K562 (cell line): ENCODE results near the gene GCH1.

ENCODE experiments used
- CREM ChIP-seq: IDR thresholded peaks from 2 replicates; pipeline ENCODE4 v1.6.1; 2014; ENCODE audit warnings: antibody characterized with exemption, low read depth
- MAFK ChIP-seq: IDR thresholded peaks from 2 replicates; pipeline ENCODE4 v1.6.1; 2011; ENCODE audit warnings: low read length, improper control_type of control experiment
- POLR2AphosphoS5 ChIP-seq: IDR thresholded peaks from 2 replicates; pipeline ENCODE4 v1.6.1; 2011; ENCODE audit warnings: mild to moderate bottlenecking, low read depth, low read length, moderate library complexity; ENCODE audit not compliant: control insufficient read depth, insufficient read depth
- RCOR1 ChIP-seq, 2 experiments: IDR thresholded peaks; 2 replicates each; pipeline ENCODE4 v1.6.1; 2012; ENCODE audit warnings: low read depth in 2 of 2, low read length in 2 of 2, borderline replicate concordance in 1 of 2, improper control_type of control experiment in 1 of 2
- YY1 ChIP-seq, 3 experiments: IDR thresholded peaks; 2 replicates each; pipeline ENCODE4 v1.6.1; 2011; ENCODE audit warnings: low read length in 2 of 3, mild to moderate bottlenecking in 2 of 3, moderate library complexity in 2 of 3, borderline replicate concordance in 1 of 3, control low read depth in 1 of 3, low read depth in 1 of 3; ENCODE audit not compliant: insufficient read depth in 3 of 3, insufficient replicate concordance in 2 of 3, control insufficient read depth in 1 of 3, insufficient read length in 1 of 3; ENCODE audit errors: extremely low read depth in 1 of 3
- TF ChIP-seq, protein P1 (sequence below), 3 experiments: IDR thresholded peaks in 2 of 3; conservative IDR thresholded peaks in 1 of 3; 2 replicates each; pipeline ENCODE4 v1.5.1; 2011 to 2012; ENCODE audit warnings: low read length in 3 of 3, mild to moderate bottlenecking in 3 of 3, control low read depth in 2 of 3, improper control_type of control experiment in 1 of 3, inconsistent platforms in 1 of 3, low read depth in 1 of 3, mixed read lengths in 1 of 3, moderate library complexity in 1 of 3; ENCODE audit not compliant: insufficient read depth in 2 of 3
- TF ChIP-seq, protein P2 (sequence below): sonication (generic); formaldehyde crosslinking; IDR thresholded peaks from 2 replicates; pipeline ENCODE4 v1.8.0; 2023; ENCODE audit warnings: mild to moderate bottlenecking, missing genetic modification reagents

DNA sequence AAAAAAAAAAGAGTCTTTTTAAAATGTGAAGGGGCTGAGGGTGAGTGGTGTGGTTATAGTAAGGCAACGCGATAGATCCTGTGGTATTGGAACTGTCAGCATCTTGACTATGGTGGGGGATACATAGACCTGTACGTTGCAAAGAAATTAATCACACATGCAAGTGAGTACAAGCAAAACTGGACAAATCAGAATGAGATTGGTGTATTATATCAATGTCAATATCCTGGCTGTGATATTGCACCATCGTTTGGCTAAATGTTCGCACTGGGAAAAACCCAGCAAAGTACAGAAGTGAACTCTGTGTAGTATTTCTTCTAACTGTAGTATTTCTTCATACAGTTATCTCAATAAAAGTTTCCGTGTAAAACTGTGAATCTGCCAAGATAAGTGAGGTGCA is 67.9 kb downstream of the GCH1 start:
- TF ChIP-seq YY1 (IDR thresholded peaks at IDR 0.05; ENCODE audit: borderline replicate concordance in 1 of 3, control insufficient read depth in 1 of 3, extremely low read depth in 1 of 3, insufficient read depth in 3 of 3, insufficient read length in 1 of 3, insufficient replicate concordance in 2 of 3, low read depth in 1 of 3, low read length in 2 of 3) (no peak), POLR2AphosphoS5 (no peak), RCOR1 (IDR thresholded peaks at IDR 0.05; ENCODE audit: borderline replicate concordance in 1 of 2, low read depth in 2 of 2, low read length in 2 of 2) (no peak), CREM (no peak), MAFK (no peak)
- TF ChIP-seq, protein P1, sequence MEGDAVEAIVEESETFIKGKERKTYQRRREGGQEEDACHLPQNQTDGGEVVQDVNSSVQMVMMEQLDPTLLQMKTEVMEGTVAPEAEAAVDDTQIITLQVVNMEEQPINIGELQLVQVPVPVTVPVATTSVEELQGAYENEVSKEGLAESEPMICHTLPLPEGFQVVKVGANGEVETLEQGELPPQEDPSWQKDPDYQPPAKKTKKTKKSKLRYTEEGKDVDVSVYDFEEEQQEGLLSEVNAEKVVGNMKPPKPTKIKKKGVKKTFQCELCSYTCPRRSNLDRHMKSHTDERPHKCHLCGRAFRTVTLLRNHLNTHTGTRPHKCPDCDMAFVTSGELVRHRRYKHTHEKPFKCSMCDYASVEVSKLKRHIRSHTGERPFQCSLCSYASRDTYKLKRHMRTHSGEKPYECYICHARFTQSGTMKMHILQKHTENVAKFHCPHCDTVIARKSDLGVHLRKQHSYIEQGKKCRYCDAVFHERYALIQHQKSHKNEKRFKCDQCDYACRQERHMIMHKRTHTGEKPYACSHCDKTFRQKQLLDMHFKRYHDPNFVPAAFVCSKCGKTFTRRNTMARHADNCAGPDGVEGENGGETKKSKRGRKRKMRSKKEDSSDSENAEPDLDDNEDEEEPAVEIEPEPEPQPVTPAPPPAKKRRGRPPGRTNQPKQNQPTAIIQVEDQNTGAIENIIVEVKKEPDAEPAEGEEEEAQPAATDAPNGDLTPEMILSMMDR (IDR thresholded peaks at IDR 0.05 in 2 of 3, conservative IDR thresholded peaks at IDR 0.05 in 1 of 3; ENCODE audit: insufficient read depth in 2 of 3, low read depth in 1 of 3, low read length in 3 of 3) = no peak
- TF ChIP-seq, protein P2, sequence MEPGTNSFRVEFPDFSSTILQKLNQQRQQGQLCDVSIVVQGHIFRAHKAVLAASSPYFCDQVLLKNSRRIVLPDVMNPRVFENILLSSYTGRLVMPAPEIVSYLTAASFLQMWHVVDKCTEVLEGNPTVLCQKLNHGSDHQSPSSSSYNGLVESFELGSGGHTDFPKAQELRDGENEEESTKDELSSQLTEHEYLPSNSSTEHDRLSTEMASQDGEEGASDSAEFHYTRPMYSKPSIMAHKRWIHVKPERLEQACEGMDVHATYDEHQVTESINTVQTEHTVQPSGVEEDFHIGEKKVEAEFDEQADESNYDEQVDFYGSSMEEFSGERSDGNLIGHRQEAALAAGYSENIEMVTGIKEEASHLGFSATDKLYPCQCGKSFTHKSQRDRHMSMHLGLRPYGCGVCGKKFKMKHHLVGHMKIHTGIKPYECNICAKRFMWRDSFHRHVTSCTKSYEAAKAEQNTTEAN = no peak
